H1 (cell line): Measurements from ENCODE around the gene TRIM41. TPM values are rescaled to one million over a fixed set of nuclear protein-coding genes. Genes with fewer than 3 reads are reported as not detected.
A peak's percentile ranks its signal among the peaks of the same experiment; 100 is the strongest.

ENCODE experiments used
- BACH1 ChIP-seq: IDR thresholded peaks from 2 replicates; pipeline ENCODE4 v1.6.1; 2012; ENCODE audit warnings: low read length, improper control_type of control experiment
- BRCA1 ChIP-seq: IDR thresholded peaks from 2 replicates; pipeline ENCODE4 v1.6.1; 2012; ENCODE audit warnings: low read depth, low read length, improper control_type of control experiment
- JUND ChIP-seq: IDR thresholded peaks from 2 replicates; pipeline ENCODE4 v1.6.1; 2011; ENCODE audit warnings: mild to moderate bottlenecking, improper control_type of control experiment, low read length
- NANOG ChIP-seq: IDR thresholded peaks from 2 replicates; pipeline ENCODE4 v1.6.1; 2011; ENCODE audit warnings: low read length, low read depth, mild to moderate bottlenecking, inconsistent platforms; ENCODE audit not compliant: insufficient read depth, poor library complexity, severe bottlenecking
- NRF1 ChIP-seq: IDR thresholded peaks from 2 replicates; pipeline ENCODE4 v1.6.1; 2011; ENCODE audit warnings: mild to moderate bottlenecking, low read depth, low read length, improper control_type of control experiment
- RFX5 ChIP-seq: IDR thresholded peaks from 2 replicates; pipeline ENCODE4 v1.6.1; 2011; ENCODE audit warnings: low read depth, low read length, improper control_type of control experiment, borderline replicate concordance
- RXRA ChIP-seq: IDR thresholded peaks from 2 replicates; pipeline ENCODE4 v1.6.1; 2011; ENCODE audit warnings: low read depth, mild to moderate bottlenecking, low read length, moderate library complexity; ENCODE audit not compliant: insufficient read depth
- SP1 ChIP-seq: IDR thresholded peaks from 2 replicates; pipeline ENCODE4 v1.6.1; 2011; ENCODE audit warnings: low read depth, low read length
- YY1 ChIP-seq: IDR thresholded peaks from 2 replicates; pipeline ENCODE4 v1.6.1; 2011; ENCODE audit warnings: low read depth, mild to moderate bottlenecking, low read length
- polyA plus RNA-seq, 7 experiments: library from polyadenylated mRNA; depleted of rRNA in 3 of 7; stranded (reverse) in 5 of 7; unstranded in 2 of 7; fragments of >200 nt in 5 of 7; fragments of 200-250 nt in 2 of 7; gene quantifications; 1 replicate in 5 of 7; 2 replicates in 1 of 7; 4 replicates in 1 of 7; pipeline versions ENCODE4 v1.2.1 to v1.2.3, GENCODE V29; 2011 to 2013; ENCODE audit warnings: missing spikeins in 2 of 7, mixed read lengths in 2 of 7
- total RNA-seq: library from RNA; stranded (reverse); fragmentation: NEBNext Ultra II Directional; extraction: Animal tissue kit (Norgen Biotek cat#: 25700); gene quantifications from 2 replicates; pipeline ENCODE4 v1.2.1, GENCODE V29; 2021
- TF ChIP-seq, protein P1 (sequence below): fragments of 300-600 bp; sonication (generic); IDR thresholded peaks from 2 replicates; pipeline ENCODE4 v1.7.1; 2012; ENCODE audit warnings: low read length, moderate library complexity, mild to moderate bottlenecking, inconsistent platforms; ENCODE audit not compliant: insufficient replicate concordance

Gene TRIM41
- total and polyA plus RNA-seq, 2 of the 8 experiments (the other 6 are each of a cell fraction or from before 2014, with no cell fraction given): 12.9 to 21.6 TPM

DNA sequence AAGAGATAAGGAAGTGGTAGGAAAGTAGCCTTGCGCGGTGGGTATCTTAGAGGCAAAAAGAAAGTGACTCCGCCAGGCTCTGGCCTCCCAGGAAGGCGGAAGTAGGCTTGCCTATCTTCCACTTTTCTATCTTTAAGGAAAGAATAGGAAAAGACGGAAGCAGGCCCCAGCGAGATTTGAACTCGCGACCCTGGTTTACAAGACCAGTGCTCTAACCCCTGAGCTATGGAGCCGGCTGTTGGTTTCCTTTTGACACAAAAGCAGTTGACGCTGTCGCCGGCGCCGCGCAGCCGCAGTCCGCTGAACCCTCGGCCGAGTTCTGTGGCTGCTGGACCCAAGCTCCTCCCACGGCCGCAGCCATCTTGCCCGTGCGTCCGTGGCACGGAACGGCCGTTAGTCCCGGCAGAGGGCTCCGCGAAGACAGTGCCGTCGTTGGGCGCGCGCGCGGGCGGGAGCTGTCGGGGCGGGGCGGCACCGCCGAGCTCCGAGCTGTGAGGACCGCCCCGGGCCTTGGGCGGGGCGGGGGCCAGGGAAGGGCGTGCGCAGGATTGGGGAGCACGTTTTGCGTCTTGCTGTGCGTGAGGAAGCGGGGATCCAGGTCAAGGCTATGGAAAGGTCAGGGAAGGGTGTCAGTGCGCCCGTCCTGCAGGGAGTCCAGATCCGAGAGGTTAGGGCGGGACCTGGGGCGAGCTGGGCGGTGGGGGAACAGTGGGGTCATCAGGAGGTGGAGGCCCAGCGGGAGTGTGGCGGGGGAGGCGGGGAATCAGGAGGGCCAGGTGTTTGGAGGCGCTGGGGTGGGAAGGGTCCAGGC, 31.4 kb upstream of the TRIM41 start (continued):
- TF ChIP-seq, protein P1, sequence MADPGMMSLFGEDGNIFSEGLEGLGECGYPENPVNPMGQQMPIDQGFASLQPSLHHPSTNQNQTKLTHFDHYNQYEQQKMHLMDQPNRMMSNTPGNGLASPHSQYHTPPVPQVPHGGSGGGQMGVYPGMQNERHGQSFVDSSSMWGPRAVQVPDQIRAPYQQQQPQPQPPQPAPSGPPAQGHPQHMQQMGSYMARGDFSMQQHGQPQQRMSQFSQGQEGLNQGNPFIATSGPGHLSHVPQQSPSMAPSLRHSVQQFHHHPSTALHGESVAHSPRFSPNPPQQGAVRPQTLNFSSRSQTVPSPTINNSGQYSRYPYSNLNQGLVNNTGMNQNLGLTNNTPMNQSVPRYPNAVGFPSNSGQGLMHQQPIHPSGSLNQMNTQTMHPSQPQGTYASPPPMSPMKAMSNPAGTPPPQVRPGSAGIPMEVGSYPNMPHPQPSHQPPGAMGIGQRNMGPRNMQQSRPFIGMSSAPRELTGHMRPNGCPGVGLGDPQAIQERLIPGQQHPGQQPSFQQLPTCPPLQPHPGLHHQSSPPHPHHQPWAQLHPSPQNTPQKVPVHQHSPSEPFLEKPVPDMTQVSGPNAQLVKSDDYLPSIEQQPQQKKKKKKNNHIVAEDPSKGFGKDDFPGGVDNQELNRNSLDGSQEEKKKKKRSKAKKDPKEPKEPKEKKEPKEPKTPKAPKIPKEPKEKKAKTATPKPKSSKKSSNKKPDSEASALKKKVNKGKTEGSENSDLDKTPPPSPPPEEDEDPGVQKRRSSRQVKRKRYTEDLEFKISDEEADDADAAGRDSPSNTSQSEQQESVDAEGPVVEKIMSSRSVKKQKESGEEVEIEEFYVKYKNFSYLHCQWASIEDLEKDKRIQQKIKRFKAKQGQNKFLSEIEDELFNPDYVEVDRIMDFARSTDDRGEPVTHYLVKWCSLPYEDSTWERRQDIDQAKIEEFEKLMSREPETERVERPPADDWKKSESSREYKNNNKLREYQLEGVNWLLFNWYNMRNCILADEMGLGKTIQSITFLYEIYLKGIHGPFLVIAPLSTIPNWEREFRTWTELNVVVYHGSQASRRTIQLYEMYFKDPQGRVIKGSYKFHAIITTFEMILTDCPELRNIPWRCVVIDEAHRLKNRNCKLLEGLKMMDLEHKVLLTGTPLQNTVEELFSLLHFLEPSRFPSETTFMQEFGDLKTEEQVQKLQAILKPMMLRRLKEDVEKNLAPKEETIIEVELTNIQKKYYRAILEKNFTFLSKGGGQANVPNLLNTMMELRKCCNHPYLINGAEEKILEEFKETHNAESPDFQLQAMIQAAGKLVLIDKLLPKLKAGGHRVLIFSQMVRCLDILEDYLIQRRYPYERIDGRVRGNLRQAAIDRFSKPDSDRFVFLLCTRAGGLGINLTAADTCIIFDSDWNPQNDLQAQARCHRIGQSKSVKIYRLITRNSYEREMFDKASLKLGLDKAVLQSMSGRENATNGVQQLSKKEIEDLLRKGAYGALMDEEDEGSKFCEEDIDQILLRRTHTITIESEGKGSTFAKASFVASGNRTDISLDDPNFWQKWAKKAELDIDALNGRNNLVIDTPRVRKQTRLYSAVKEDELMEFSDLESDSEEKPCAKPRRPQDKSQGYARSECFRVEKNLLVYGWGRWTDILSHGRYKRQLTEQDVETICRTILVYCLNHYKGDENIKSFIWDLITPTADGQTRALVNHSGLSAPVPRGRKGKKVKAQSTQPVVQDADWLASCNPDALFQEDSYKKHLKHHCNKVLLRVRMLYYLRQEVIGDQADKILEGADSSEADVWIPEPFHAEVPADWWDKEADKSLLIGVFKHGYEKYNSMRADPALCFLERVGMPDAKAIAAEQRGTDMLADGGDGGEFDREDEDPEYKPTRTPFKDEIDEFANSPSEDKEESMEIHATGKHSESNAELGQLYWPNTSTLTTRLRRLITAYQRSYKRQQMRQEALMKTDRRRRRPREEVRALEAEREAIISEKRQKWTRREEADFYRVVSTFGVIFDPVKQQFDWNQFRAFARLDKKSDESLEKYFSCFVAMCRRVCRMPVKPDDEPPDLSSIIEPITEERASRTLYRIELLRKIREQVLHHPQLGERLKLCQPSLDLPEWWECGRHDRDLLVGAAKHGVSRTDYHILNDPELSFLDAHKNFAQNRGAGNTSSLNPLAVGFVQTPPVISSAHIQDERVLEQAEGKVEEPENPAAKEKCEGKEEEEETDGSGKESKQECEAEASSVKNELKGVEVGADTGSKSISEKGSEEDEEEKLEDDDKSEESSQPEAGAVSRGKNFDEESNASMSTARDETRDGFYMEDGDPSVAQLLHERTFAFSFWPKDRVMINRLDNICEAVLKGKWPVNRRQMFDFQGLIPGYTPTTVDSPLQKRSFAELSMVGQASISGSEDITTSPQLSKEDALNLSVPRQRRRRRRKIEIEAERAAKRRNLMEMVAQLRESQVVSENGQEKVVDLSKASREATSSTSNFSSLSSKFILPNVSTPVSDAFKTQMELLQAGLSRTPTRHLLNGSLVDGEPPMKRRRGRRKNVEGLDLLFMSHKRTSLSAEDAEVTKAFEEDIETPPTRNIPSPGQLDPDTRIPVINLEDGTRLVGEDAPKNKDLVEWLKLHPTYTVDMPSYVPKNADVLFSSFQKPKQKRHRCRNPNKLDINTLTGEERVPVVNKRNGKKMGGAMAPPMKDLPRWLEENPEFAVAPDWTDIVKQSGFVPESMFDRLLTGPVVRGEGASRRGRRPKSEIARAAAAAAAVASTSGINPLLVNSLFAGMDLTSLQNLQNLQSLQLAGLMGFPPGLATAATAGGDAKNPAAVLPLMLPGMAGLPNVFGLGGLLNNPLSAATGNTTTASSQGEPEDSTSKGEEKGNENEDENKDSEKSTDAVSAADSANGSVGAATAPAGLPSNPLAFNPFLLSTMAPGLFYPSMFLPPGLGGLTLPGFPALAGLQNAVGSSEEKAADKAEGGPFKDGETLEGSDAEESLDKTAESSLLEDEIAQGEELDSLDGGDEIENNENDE: no peak
- no peak for TF ChIP-seq SP1
- TF ChIP-seq NANOG: no peak
- TF ChIP-seq RXRA: no peak
- no peak for TF ChIP-seq JUND
- TF ChIP-seq YY1: peak; percentile 95
- TF ChIP-seq BRCA1: no peak
- no peak for TF ChIP-seq RFX5
- TF ChIP-seq BACH1: peak; percentile 80
- peak; percentile 63 for TF ChIP-seq NRF1
